OCI-LY1 (cell line): ENCODE results near the gene GATM.

Experiments
- H2AFZ ChIP-seq: fragments of 200-600 bp; sonication (generic), shearing (Covaris generic); 2 replicates; pipeline ENCODE4 v1.6.0; 2014; ENCODE audit warnings: antibody characterized with exemption, mild to moderate bottlenecking, low read length
- H3F3A ChIP-seq: fragments of 200-600 bp; sonication (generic), shearing (Covaris generic); 2 replicates; pipeline ENCODE4 v1.6.0; 2014; ENCODE audit warnings: mild to moderate bottlenecking, antibody characterized with exemption, low read length, moderate library complexity; ENCODE audit not compliant: insufficient read depth
- H3K27ac ChIP-seq: fragments of 200-600 bp; sonication (generic); 2 replicates; pipeline ENCODE4 v1.5.1; 2014; ENCODE audit warnings: low read length, mixed run types, mild to moderate bottlenecking, low read depth; ENCODE audit not compliant: poor library complexity, severe bottlenecking
- H3K27me3 ChIP-seq: fragments of 200-600 bp; sonication (generic); 2 replicates; pipeline ENCODE4 v1.6.0; 2014; ENCODE audit warnings: antibody characterized with exemption, mild to moderate bottlenecking, low read length, moderate library complexity; ENCODE audit not compliant: insufficient read depth
- H3K36me3 ChIP-seq: fragments of 200-600 bp; sonication (generic); 2 replicates; pipeline ENCODE4 v1.6.1; 2014; ENCODE audit warnings: mild to moderate bottlenecking, antibody characterized with exemption, low read length, moderate library complexity, mixed read lengths; ENCODE audit not compliant: insufficient read depth
- H3K4me1 ChIP-seq: fragments of 200-600 bp; sonication (generic); 2 replicates; pipeline ENCODE4 v1.5.1; 2014; ENCODE audit warnings: mild to moderate bottlenecking, low read length, moderate library complexity; ENCODE audit not compliant: insufficient read depth, severe bottlenecking
- H3K4me2 ChIP-seq: fragments of 200-600 bp; sonication (generic), shearing (Covaris generic); 2 replicates; pipeline ENCODE4 v1.6.1; 2014; ENCODE audit warnings: low read length
- H3K4me3 ChIP-seq: fragments of 200-600 bp; sonication (generic); 2 replicates; pipeline ENCODE4 v1.5.1; 2014; ENCODE audit warnings: low read length, low read depth, mild to moderate bottlenecking, mixed read lengths; ENCODE audit not compliant: poor library complexity, severe bottlenecking
- H3K79me2 ChIP-seq: fragments of 200-600 bp; shearing (Covaris generic); 2 replicates; pipeline ENCODE4 v1.6.1; 2016; ENCODE audit warnings: mixed run types, low read length, mixed read lengths; ENCODE audit not compliant: insufficient read depth
- H3K9ac ChIP-seq: fragments of 200-600 bp; sonication (generic), shearing (Covaris generic); 2 replicates; pipeline ENCODE4 v1.6.1; 2014; ENCODE audit warnings: mild to moderate bottlenecking, low read length, mixed read lengths
- H3K9me2 ChIP-seq: fragments of 200-600 bp; sonication (generic), shearing (Covaris generic); 2 replicates; pipeline ENCODE4 v1.6.1; 2014; ENCODE audit warnings: low read depth, mild to moderate bottlenecking, low read length, mixed read lengths
- H3K9me3 ChIP-seq: fragments of 200-600 bp; shearing (Covaris generic); 2 replicates; pipeline ENCODE4 v1.6.1; 2014; ENCODE audit warnings: low read length, mixed read lengths
- H4K20me1 ChIP-seq: fragments of 200-600 bp; sonication (generic), shearing (Covaris generic); 2 replicates; pipeline ENCODE4 v1.6.0; 2016; ENCODE audit warnings: mild to moderate bottlenecking, low read length; ENCODE audit not compliant: insufficient read depth
- CTCF ChIP-seq: fragments of 200-600 bp; sonication (generic), shearing (Covaris generic); IDR thresholded peaks from 2 replicates; pipeline ENCODE4 v1.5.1; 2017; ENCODE audit warnings: mild to moderate bottlenecking, antibody characterized with exemption, low read length, moderate library complexity, mixed read lengths
- EZH2 ChIP-seq: fragments of 200-600 bp; sonication (generic), shearing (Covaris generic); IDR thresholded peaks from 2 replicates; pipeline ENCODE4 v1.8.0; 2017; ENCODE audit warnings: borderline replicate concordance, mixed run types, mild to moderate bottlenecking, antibody characterized with exemption, low read length, moderate library complexity, mixed read lengths

The GATM gene

GRCh38 chr15:45393851-45394250 is 15.5 kb upstream of the GATM start:
- H4K20me1 ChIP-seq, result no peaks in the 10 kb centered on the region
- no peaks in the 10 kb centered on the region for H3K36me3 ChIP-seq
- no peaks in the 10 kb centered on the region for H3K79me2 ChIP-seq
- H3K9me2 ChIP-seq, result no peaks in the 10 kb centered on the region
- H3K27ac ChIP-seq, result no peak overlapping the region
- H3K27me3 ChIP-seq, result no peaks in the 10 kb centered on the region
- TF ChIP-seq EZH2, result no peak
- peak; percentile 35; the same call in 1 of the 2 replicates for TF ChIP-seq CTCF
- H3F3A ChIP-seq, result no peaks in the 10 kb centered on the region
- no peak overlapping the region for H3K9ac ChIP-seq
- no peak overlapping the region for H3K4me2 ChIP-seq
- no peak overlapping the region for H3K4me3 ChIP-seq
- no peak overlapping the region for H2AFZ ChIP-seq
- no peaks in the 10 kb centered on the region for H3K9me3 ChIP-seq
- H3K4me1 ChIP-seq, result peaks cover 13% of the 10 kb centered on the region

GRCh38 chr15:45392584-45392855 is 14.2 kb upstream of the GATM start:
- no peak overlapping the region for H2AFZ ChIP-seq
- no peak overlapping the region for H3K4me3 ChIP-seq
- H3K27me3 ChIP-seq, result no peaks in the 10 kb centered on the region
- H3K4me1 ChIP-seq, result peaks cover 13% of the 10 kb centered on the region
- no peak overlapping the region for H3K9ac ChIP-seq
- H3K79me2 ChIP-seq, result no peaks in the 10 kb centered on the region
- TF ChIP-seq EZH2 (no peak), CTCF (no peak)
- H3F3A ChIP-seq, result no peaks in the 10 kb centered on the region
- peak overlapping the region; percentile 9; the same call in 1 of the 2 replicates for H3K4me2 ChIP-seq
- H3K9me3 ChIP-seq, result no peaks in the 10 kb centered on the region
- H3K27ac ChIP-seq, result no peak overlapping the region
- no peaks in the 10 kb centered on the region for H3K36me3 ChIP-seq
- H4K20me1 ChIP-seq, result no peaks in the 10 kb centered on the region
- H3K9me2 ChIP-seq, result no peaks in the 10 kb centered on the region

GRCh38 chr15:45391746-45392583 is 13.6 kb upstream of the GATM start:
- Histone ChIP-seq H3K27ac (no peak overlapping the region), H3K4me1 (peaks cover 13% of the 10 kb centered on the region), H3K27me3 (no peaks in the 10 kb centered on the region), H3K9ac (no peak overlapping the region), H3F3A (no peaks in the 10 kb centered on the region), H3K9me3 (no peaks in the 10 kb centered on the region), H4K20me1 (no peaks in the 10 kb centered on the region), H2AFZ (no peak overlapping the region), H3K4me2 (peak overlapping the region; percentile 9; the same call in 1 of the 2 replicates), H3K4me3 (no peak overlapping the region), H3K36me3 (no peaks in the 10 kb centered on the region), H3K79me2 (no peaks in the 10 kb centered on the region), H3K9me2 (no peaks in the 10 kb centered on the region)
- TF ChIP-seq CTCF (no peak), EZH2 (no peak)
